GM13977 (cell line): ENCODE results near the gene CEBPZOS.

Source experiments
- DNase-seq: peaks from one replicate; pipeline ENCODE4 v3.0.0; 2012; ENCODE audit warnings: low spot score
- CTCF ChIP-seq: IDR thresholded peaks from 2 replicates; pipeline ENCODE4 v1.5.1; 2012; ENCODE audit warnings: mild to moderate bottlenecking, control low read depth; ENCODE audit not compliant: insufficient read depth; ENCODE audit errors: extremely low read depth, missing control alignments
- in situ Hi-C: fragments of 300-500 bp; cut with MboI; formaldehyde crosslinking; loops from one replicate; pipeline ENCODE4 v1.12.0; 2022; ENCODE audit warnings: low sequenced_read_pairs, low pct_unique_long_range_greater_than_20kb, mixed read lengths, inconsistent platforms; ENCODE audit not compliant: unreplicated experiment

The CEBPZOS gene

GRCh38 chr2:37196320-37197195, at the start of gene CEBPZOS:
CEBPZOS (plus strand) TSS chr2:37196496; CDS start chr2:37199705, 3,209 bp downstream.
- in situ Hi-C loops, result no loop called here
- no peak for TF ChIP-seq CTCF
- DNase-seq, result peak; percentile 92

- no peak for TF ChIP-seq CTCF
- DNase-seq, result no peak
- in situ Hi-C loops, result no loop called here
Observed at GRCh38 chr2:37148325-37148724, 48.0 kb upstream of the CEBPZOS start.

- no peak for DNase-seq
- no peak for TF ChIP-seq CTCF
- in situ Hi-C loops, result loop anchor here (25.0 kb wide), 1 partner anchor 738 kb away; no protein-coding TSS in a partner anchor
Observed at GRCh38 chr2:37149626-37150322, 46.5 kb upstream of the CEBPZOS start.

- no peak for TF ChIP-seq CTCF
- in situ Hi-C loops, result loop anchor here (25.0 kb wide), 1 partner anchor 734 kb away; no protein-coding TSS in a partner anchor
- DNase-seq, result no peak
Observed at GRCh38 chr2:37153224-37153623, 43.1 kb upstream of the CEBPZOS start.

- TF ChIP-seq CTCF, result no peak
- in situ Hi-C loops, result loop anchor here (25.0 kb wide), 1 partner anchor 733 kb away; no protein-coding TSS in a partner anchor
- peak; percentile 40 for DNase-seq
Observed at GRCh38 chr2:37154785-37155184, 41.5 kb upstream of the CEBPZOS start.

- in situ Hi-C loops, result loop anchor here (25.0 kb wide), 1 partner anchor 731 kb away; no protein-coding TSS in a partner anchor
- peak; percentile 29 for DNase-seq
- TF ChIP-seq CTCF, result no peak
Observed at GRCh38 chr2:37156071-37156856, 40.0 kb upstream of the CEBPZOS start.
